ENCODE results near the gene OR13A1.
"Not testable (repeated sequence)": the region's sequence is repeated elsewhere in the genome, so short reads cannot be mapped to it uniquely, and the experiment has no call there.

The OR13A1 gene

GRCh38 chr10:45265996-45266395, 49.4 kb downstream of the OR13A1 start:
- Histone ChIP-seq H3K4me3 (replicated peaks; ENCODE audit: insufficient read depth, low read length) (no peak overlapping the region), H3K27ac (replicated peaks) (no peak overlapping the region), H3K27me3 (ENCODE audit: insufficient read depth, poor library complexity, severe bottlenecking) (no peaks in the 10 kb centered on the region)
- TF ChIP-seq POLR2AphosphoS5 (IDR thresholded peaks at IDR 0.05; ENCODE audit: low read depth), result no peak
- TF ChIP-seq SPI1 (IDR thresholded peaks at IDR 0.05; ENCODE audit: borderline replicate concordance, low read depth), result no peak
- TF ChIP-seq GABPA (IDR thresholded peaks at IDR 0.05; ENCODE audit: low read depth), result no peak
- TF ChIP-seq REST (IDR thresholded peaks at IDR 0.05; ENCODE audit: insufficient replicate concordance, low read depth), result no peak
- TF ChIP-seq CTCF (IDR thresholded peaks at IDR 0.05; ENCODE audit: insufficient read depth, low read length), result no peak
- no peak for DNase-seq (ENCODE audit: low read depth in 1 of 2, low spot score in 1 of 2)

- TF ChIP-seq GABPA (IDR thresholded peaks at IDR 0.05; ENCODE audit: low read depth), result no peak
- no peak for TF ChIP-seq CTCF (IDR thresholded peaks at IDR 0.05; ENCODE audit: insufficient read depth, low read length)
- TF ChIP-seq POLR2AphosphoS5 (IDR thresholded peaks at IDR 0.05; ENCODE audit: low read depth), result no peak
- no peak for TF ChIP-seq REST (IDR thresholded peaks at IDR 0.05; ENCODE audit: insufficient replicate concordance, low read depth)
- TF ChIP-seq SPI1 (IDR thresholded peaks at IDR 0.05; ENCODE audit: borderline replicate concordance, low read depth), result no peak
These were observed 53.5 kb downstream of the OR13A1 start for GRCh38 chr10:45261946-45262345.

GRCh38 chr10:45261243-45261775, 54.1 kb downstream of the OR13A1 start:
- DNase-seq (ENCODE audit: low read depth in 1 of 2, low spot score in 1 of 2), result no peak
- no peak for TF ChIP-seq SPI1 (IDR thresholded peaks at IDR 0.05; ENCODE audit: borderline replicate concordance, low read depth)
- no peak for TF ChIP-seq CTCF (IDR thresholded peaks at IDR 0.05; ENCODE audit: insufficient read depth, low read length)
- no peak for TF ChIP-seq REST (IDR thresholded peaks at IDR 0.05; ENCODE audit: insufficient replicate concordance, low read depth)
- no peak for TF ChIP-seq POLR2AphosphoS5 (IDR thresholded peaks at IDR 0.05; ENCODE audit: low read depth)
- no peak for TF ChIP-seq GABPA (IDR thresholded peaks at IDR 0.05; ENCODE audit: low read depth)
- Histone ChIP-seq H3K27ac (replicated peaks) (no peak overlapping the region), H3K4me3 (replicated peaks; ENCODE audit: insufficient read depth, low read length) (no peak overlapping the region), H3K27me3 (ENCODE audit: insufficient read depth, poor library complexity, severe bottlenecking) (no peaks in the 10 kb centered on the region)

More at GRCh38 chr10:45261946-45262345, 53.5 kb downstream of the OR13A1 start:
- H3K4me3 ChIP-seq (replicated peaks; ENCODE audit: insufficient read depth, low read length), result no peak overlapping the region
- no peaks in the 10 kb centered on the region for H3K27me3 ChIP-seq (ENCODE audit: insufficient read depth, poor library complexity, severe bottlenecking)
- no peak overlapping the region for H3K27ac ChIP-seq (replicated peaks)
- no peak for DNase-seq (ENCODE audit: low read depth in 1 of 2, low spot score in 1 of 2)

- not testable (repeated sequence) for H3K27me3 ChIP-seq (ENCODE audit: insufficient read depth, poor library complexity, severe bottlenecking); DNase-seq (ENCODE audit: low read depth in 1 of 2, low spot score in 1 of 2); H3K27ac ChIP-seq (replicated peaks); H3K4me3 ChIP-seq (replicated peaks; ENCODE audit: insufficient read depth, low read length)
These were observed 54.8 kb downstream of the OR13A1 start for GRCh38 chr10:45260635-45261034.

GRCh38 chr10:45259786-45260495, 55.5 kb downstream of the OR13A1 start:
- not testable (repeated sequence) for DNase-seq (ENCODE audit: low read depth in 1 of 2, low spot score in 1 of 2); H3K4me3 ChIP-seq (replicated peaks; ENCODE audit: insufficient read depth, low read length); H3K27ac ChIP-seq (replicated peaks); H3K27me3 ChIP-seq (ENCODE audit: insufficient read depth, poor library complexity, severe bottlenecking)

Measured in HL-60 (cell line).